Vagina (tissue), 2 donors: ENCODE data around the gene NOP9. TPM values are rescaled to one million over a fixed set of nuclear protein-coding genes. Genes with fewer than 3 reads are reported as not detected.

Experiments used
- DNase-seq, 2 donors: peaks; one replicate each; pipeline ENCODE4 v3.0.0-alpha.2; 2017; ENCODE audit errors: extremely low spot score in 2 of 2
- H3K27ac ChIP-seq: fragments of 200-600 bp; sonication (generic); one replicate; pipeline ENCODE4 v1.5.1; 2019
- H3K27me3 ChIP-seq: fragments of 200-600 bp; sonication (generic); one replicate; pipeline ENCODE4 v1.5.1; 2019
- H3K36me3 ChIP-seq, 2 donors: fragments of 200-600 bp; sonication (generic); one replicate each; pipeline ENCODE4 v1.5.1; 2017 to 2019
- H3K4me1 ChIP-seq: fragments of 200-600 bp; sonication (generic); one replicate; pipeline ENCODE4 v1.5.1; 2019
- H3K4me3 ChIP-seq, 2 donors: fragments of 200-600 bp; sonication (generic); 1 replicate in 1 of 2; 2 replicates in 1 of 2; pipeline ENCODE4 v1.5.1; 2016 to 2019
- H3K9me3 ChIP-seq: fragments of 200-600 bp; sonication (generic); one replicate; pipeline ENCODE4 v1.5.1; 2019
- CTCF ChIP-seq, 3 experiments: fragments of 450-650 bp in 2 of 3; fragments of 200-600 bp in 1 of 3; sonication (generic) in 1 of 3; IDR thresholded peaks; one replicate each; pipeline ENCODE4 v1.5.1; 2017 to 2019; ENCODE audit warnings: antibody characterized with exemption in 3 of 3, mild to moderate bottlenecking in 2 of 3, moderate library complexity in 2 of 3
- POLR2A ChIP-seq, 2 donors: fragments of 450-650 bp; IDR thresholded peaks; one replicate each; pipeline ENCODE4 v1.6.1; 2017; ENCODE audit warnings: antibody characterized with exemption in 2 of 2, mild to moderate bottlenecking in 2 of 2, moderate library complexity in 2 of 2
- POLR2AphosphoS5 ChIP-seq, 2 donors: sonication (generic); formaldehyde crosslinking; IDR thresholded peaks; one replicate each; pipeline ENCODE4 v1.9.0; 2017; ENCODE audit warnings: antibody characterized with exemption in 2 of 2, mild to moderate bottlenecking in 2 of 2, low read depth in 1 of 2; ENCODE audit not compliant: insufficient read depth in 1 of 2
- intact Hi-C: fragments of 100-400 bp; cut with DNase I; formaldehyde crosslinking; loops from one replicate; pipeline ENCODE4 v1.15.1; 2023
- total RNA-seq: library from RNA; depleted of rRNA; stranded (reverse); fragments of >200 nt; gene quantifications from one replicate; pipeline ENCODE4 v1.2.3, GENCODE V29; 2016

Gene NOP9
- total RNA-seq, 1 donor from 2014 or later = 13.8 TPM

- Histone ChIP-seq H3K27ac (peak overlapping the region; percentile 87), H3K9me3 (no peaks in the 10 kb centered on the region), H3K4me3 (peak overlapping the region in 1 of 2 donors; percentile 58), H3K36me3 (no peaks in the 10 kb centered on the region), H3K4me1 (peaks cover 86% of the 10 kb centered on the region), H3K27me3 (no peaks in the 10 kb centered on the region)
- intact Hi-C loops = no loop called here
- no peak for TF ChIP-seq POLR2A (IDR thresholded peaks at IDR 0.05)
- TF ChIP-seq CTCF (IDR thresholded peaks at IDR 0.05) = no peak
- TF ChIP-seq POLR2AphosphoS5 (IDR thresholded peaks at IDR 0.05; ENCODE audit: insufficient read depth in 1 of 2, low read depth in 1 of 2) = no peak
- no peak for DNase-seq
Observed at GRCh38 chr14:24312736-24313507, 13.3 kb downstream of the NOP9 start.

DNA sequence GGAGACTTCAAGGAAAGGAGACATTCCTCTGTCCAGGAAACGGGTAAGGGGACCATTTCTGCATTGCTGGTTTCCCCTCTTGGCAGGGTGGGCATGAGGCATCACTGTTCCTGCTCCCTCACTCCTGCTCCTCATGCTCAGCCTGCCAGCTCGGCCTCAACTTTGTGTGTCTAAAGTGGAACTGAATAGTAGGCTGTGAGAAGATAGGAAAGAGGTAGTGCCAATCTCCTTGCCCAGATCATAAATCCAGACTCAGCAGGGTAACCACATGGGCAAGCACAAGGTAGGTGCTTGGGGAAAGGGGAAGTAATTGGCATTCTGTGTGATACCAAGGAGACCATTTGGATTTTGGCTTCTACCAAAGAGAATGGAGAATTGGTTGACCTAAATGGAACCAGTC lies 14.3 kb downstream of the NOP9 start:
- DNase-seq = no peak
- intact Hi-C loops = no loop called here
- no peak for TF ChIP-seq POLR2A (IDR thresholded peaks at IDR 0.05)
- TF ChIP-seq POLR2AphosphoS5 (IDR thresholded peaks at IDR 0.05; ENCODE audit: insufficient read depth in 1 of 2, low read depth in 1 of 2) = no peak
- TF ChIP-seq CTCF (IDR thresholded peaks at IDR 0.05) = no peak
- Histone ChIP-seq H3K36me3 (no peaks in the 10 kb centered on the region), H3K4me3 (no peak overlapping the region), H3K27me3 (no peaks in the 10 kb centered on the region), H3K4me1 (peaks cover 76% of the 10 kb centered on the region), H3K9me3 (no peaks in the 10 kb centered on the region), H3K27ac (peak overlapping the region; percentile 87)

- DNase-seq = no peak
- TF ChIP-seq CTCF (IDR thresholded peaks at IDR 0.05) (no peak), POLR2A (IDR thresholded peaks at IDR 0.05) (no peak), POLR2AphosphoS5 (IDR thresholded peaks at IDR 0.05; ENCODE audit: insufficient read depth in 1 of 2, low read depth in 1 of 2) (peak; percentile 16)
- Histone ChIP-seq H3K36me3 (no peaks in the 10 kb centered on the region), H3K27me3 (no peaks in the 10 kb centered on the region), H3K4me3 (no peak overlapping the region), H3K27ac (peak overlapping the region; percentile 87), H3K9me3 (no peaks in the 10 kb centered on the region), H3K4me1 (peaks cover 69% of the 10 kb centered on the region)
- intact Hi-C loops = no loop called here
Observed at GRCh38 chr14:24314377-24315193, 14.9 kb downstream of the NOP9 start.

GRCh38 chr14:24315243-24315806 lies 15.7 kb downstream of the NOP9 start:
- DNase-seq = no peak
- H3K27ac ChIP-seq = peak overlapping the region; percentile 87
- no peak overlapping the region for H3K4me3 ChIP-seq
- H3K27me3 ChIP-seq = no peaks in the 10 kb centered on the region
- TF ChIP-seq POLR2A (IDR thresholded peaks at IDR 0.05) = no peak
- TF ChIP-seq POLR2AphosphoS5 (IDR thresholded peaks at IDR 0.05; ENCODE audit: insufficient read depth in 1 of 2, low read depth in 1 of 2) = no peak
- TF ChIP-seq CTCF (IDR thresholded peaks at IDR 0.05) = no peak
- intact Hi-C loops = no loop called here
- no peaks in the 10 kb centered on the region for H3K9me3 ChIP-seq
- H3K4me1 ChIP-seq = peaks cover 62% of the 10 kb centered on the region
- no peaks in the 10 kb centered on the region for H3K36me3 ChIP-seq
